ENCODE results near the gene CHIT1.

CHIT1 gene

DNA sequence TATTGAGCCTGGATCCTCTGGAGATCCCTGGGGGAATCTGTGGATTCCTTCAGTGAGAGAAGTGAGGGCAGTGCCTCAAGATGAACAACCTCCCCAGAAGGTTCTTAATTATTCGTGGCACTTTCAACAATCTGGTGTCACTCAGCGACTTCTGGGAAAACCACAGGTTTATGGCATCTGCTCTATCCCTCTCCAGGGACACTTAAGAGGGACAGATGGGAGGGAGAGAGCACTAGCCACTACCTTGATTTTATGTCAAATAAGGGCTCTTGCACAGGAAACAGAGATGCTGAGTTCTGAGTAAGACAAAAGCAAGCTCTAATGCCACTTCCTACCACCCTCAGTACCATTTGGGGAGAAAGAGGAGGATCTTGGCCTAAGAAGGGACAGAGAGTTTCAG is 21.7 kb downstream of the CHIT1 start:
- DNase-seq (ENCODE audit: insufficient read length, low spot score): no peak

DNA sequence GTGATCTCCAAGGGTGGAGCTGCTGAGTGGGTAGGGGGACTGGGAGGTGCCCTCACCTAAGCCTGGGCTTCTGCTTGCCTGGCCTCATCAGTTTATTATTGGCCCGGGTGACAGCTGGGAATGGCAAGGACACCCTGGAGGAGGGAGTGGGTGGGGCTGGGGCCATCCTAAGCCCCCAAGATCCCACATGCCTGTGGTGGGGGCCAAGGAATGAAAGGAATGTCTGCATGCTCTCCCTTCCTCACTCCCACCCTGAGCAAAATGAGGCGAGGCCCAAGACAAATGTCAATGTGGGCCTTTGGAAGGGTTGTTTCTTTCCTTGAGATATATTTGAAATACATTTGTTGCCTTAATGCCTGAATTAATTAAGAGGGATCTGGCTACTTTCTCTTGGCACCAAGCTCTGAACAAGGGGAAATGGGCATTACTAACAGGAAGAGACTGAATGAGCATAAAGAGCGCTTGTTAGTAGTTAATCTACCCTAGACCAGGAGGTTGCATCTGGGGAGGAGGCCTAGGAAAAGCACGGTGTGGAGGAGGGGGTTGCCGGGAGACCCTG is 23.3 kb downstream of the CHIT1 start:
- DNase-seq (ENCODE audit: insufficient read length, low spot score) (no peak), FAIRE-seq (no peak)

More for the DNA sequence above, 21.7 kb downstream of the CHIT1 start:
- TF ChIP-seq, protein P1, sequence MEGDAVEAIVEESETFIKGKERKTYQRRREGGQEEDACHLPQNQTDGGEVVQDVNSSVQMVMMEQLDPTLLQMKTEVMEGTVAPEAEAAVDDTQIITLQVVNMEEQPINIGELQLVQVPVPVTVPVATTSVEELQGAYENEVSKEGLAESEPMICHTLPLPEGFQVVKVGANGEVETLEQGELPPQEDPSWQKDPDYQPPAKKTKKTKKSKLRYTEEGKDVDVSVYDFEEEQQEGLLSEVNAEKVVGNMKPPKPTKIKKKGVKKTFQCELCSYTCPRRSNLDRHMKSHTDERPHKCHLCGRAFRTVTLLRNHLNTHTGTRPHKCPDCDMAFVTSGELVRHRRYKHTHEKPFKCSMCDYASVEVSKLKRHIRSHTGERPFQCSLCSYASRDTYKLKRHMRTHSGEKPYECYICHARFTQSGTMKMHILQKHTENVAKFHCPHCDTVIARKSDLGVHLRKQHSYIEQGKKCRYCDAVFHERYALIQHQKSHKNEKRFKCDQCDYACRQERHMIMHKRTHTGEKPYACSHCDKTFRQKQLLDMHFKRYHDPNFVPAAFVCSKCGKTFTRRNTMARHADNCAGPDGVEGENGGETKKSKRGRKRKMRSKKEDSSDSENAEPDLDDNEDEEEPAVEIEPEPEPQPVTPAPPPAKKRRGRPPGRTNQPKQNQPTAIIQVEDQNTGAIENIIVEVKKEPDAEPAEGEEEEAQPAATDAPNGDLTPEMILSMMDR (IDR thresholded peaks at IDR 0.05; ENCODE audit: insufficient read depth, missing control alignments): no peak
- peak; percentile 73 for FAIRE-seq

DNA sequence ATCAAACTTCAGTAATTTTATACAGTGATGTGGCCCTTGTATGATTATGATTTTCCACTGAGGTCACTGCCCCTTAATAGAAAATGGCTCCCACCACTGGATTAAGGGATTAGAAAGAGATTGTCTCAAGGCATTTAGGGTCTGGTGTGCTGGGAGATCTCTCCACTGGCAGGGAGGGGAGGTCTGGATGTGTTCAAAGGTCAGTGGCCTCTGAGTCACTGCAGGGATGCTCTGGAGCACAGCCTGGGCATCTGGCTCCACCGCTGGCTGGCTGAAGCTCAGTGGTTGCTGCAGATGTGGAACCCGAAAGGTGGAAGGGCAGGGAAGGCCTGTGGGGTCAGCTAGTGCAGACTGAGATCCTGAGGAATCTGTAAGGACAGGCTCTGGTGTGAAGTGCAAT is 24.7 kb downstream of the CHIT1 start:
- TF ChIP-seq, protein P1 (IDR thresholded peaks at IDR 0.05; ENCODE audit: insufficient read depth, missing control alignments): no peak
- DNase-seq (ENCODE audit: insufficient read length, low spot score) (no peak), FAIRE-seq (no peak)

More for the DNA sequence above, 23.3 kb downstream of the CHIT1 start:
- TF ChIP-seq, protein P1 (IDR thresholded peaks at IDR 0.05; ENCODE audit: insufficient read depth, missing control alignments): no peak

DNA sequence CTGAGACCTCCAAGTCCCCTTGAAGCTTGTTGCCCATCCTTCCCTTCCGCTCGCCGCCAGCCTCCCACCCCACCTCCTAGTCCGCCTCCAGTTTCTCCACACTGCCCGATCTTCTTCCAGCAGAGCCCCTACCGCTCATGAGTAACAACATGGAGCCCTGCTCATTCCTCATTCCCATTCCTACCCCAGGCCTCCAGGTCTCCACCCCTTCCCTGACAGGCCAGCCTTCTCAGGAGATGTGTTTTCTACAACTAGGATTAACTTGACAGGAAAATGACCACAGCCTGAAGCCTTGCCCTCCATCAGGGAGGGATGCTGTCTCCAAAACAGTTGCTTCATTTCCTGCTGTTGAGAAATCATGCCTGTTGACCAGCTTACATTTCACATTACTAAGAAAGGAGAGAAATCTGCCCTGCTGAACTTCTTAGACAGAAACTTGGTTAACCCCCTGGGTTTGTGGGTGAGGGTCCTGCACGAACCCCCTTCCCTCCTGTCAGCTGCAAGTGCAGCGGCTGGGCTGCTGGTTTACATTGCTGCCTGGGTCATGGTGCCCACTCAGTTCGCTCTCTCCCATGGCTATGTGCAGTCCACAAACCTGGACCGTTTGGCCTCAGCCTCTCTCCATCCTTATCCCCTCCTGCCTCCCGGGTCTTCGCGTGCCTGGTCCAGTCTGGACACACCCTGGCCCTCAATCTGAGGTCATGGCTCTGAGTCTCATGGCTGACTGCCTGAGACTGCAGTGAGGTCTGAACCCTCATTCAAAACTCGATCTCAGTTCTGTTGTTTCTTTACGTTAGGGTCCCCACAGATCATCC is 26.8 kb downstream of the CHIT1 start:
- TF ChIP-seq, protein P1 (IDR thresholded peaks at IDR 0.05; ENCODE audit: insufficient read depth, missing control alignments): no peak
- DNase-seq (ENCODE audit: insufficient read length, low spot score): no peak
- FAIRE-seq: no peak

DNA sequence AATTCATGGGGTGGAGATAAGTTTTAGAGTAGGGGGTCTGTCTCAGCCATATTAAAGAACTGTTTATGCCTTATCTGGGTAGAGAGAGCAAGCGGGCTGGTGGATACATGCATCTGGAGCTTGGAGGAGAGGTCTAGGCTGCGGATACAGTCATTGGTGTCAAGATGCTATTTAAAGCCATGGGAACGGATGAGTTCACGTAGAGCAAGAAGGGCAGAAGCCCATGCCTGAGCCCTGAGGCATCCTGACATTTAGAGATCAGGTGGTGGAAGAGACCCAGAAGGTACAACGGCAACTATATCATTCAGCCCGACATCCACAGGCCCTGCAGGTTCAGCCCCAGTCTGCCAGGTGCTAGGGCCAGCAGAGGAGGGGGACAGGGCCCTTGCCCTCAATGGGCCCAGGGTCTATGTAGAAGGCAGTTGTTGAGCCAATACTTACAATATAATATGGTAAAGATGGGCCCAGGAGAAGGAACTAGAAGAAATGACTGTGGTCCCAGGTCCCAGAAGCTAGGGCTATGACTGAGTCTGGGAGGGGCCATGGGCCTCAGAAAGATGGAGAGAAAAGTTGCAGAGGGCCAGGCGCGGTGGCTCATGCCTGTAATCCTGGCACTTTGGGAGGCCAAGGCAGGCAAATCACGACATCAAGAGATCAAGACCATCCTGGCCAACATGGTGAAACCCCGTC is 27.8 kb downstream of the CHIT1 start:
- FAIRE-seq: no peak
- no peak for DNase-seq (ENCODE audit: insufficient read length, low spot score)
- TF ChIP-seq, protein P1 (IDR thresholded peaks at IDR 0.05; ENCODE audit: insufficient read depth, missing control alignments): no peak

DNA sequence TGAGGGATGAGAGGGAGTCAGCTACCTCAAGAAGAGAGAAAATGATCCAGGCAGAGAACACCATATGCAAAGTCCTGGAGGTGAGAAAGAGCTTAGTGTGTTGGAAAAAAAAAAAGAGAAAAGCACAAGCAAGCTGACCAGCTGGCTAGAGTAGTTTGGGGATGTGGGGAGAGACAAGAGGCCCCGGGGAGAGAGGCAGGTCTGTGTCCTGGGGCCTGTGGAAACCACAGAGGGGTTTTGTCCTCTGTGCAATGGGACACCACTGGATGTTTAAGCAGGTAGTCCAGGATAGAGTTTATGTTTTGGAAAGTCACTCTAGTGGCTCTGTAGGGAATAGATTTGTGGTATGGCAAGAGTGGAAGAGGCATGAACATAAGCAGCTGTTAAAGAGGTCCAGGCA is 28.6 kb downstream of the CHIT1 start:
- FAIRE-seq (no peak), DNase-seq (ENCODE audit: insufficient read length, low spot score) (no peak)
- TF ChIP-seq, protein P1 (IDR thresholded peaks at IDR 0.05; ENCODE audit: insufficient read depth, missing control alignments): no peak

Data from D721Med (cell line).